K562 (cell line): Measurements from ENCODE around the gene DIPK1A. TPM values are rescaled to one million over a fixed set of nuclear protein-coding genes. Genes with fewer than 3 reads are reported as not detected.

ENCODE experiments used
- ERF ChIP-seq: fragments of 450-650 bp; formaldehyde crosslinking; IDR thresholded peaks from 2 replicates; pipeline ENCODE4 v1.4.0; 2020; ENCODE audit warnings: mild to moderate bottlenecking, mixed read lengths
- ETV6 ChIP-seq, 3 experiments: fragments of 150-350 bp in 1 of 3; sonication (generic) in 1 of 3; formaldehyde crosslinking in 1 of 3; IDR thresholded peaks; 2 replicates each; pipeline versions ENCODE4 v1.6.1 to v1.8.0; 2014 to 2022; ENCODE audit warnings: borderline replicate concordance in 2 of 3, low read depth in 2 of 3, antibody characterized with exemption in 1 of 3, low read length in 1 of 3, mild to moderate bottlenecking in 1 of 3, missing genetic modification reagents in 1 of 3
- GATA2 ChIP-seq: sonication (generic); formaldehyde crosslinking; IDR thresholded peaks from 2 replicates; pipeline ENCODE4 v1.4.0; 2020; ENCODE audit warnings: mild to moderate bottlenecking, missing genetic modification reagents
- HNRNPUL1 ChIP-seq: fragments of 200-400 bp; formaldehyde crosslinking; IDR thresholded peaks from 2 replicates; pipeline ENCODE4 v1.6.1; 2017; ENCODE audit warnings: low read length
- KLF10 ChIP-seq: fragments of 250-450 bp; sonication (Bioruptor Pico); IDR thresholded peaks from 2 replicates; pipeline ENCODE4 v1.6.1; 2021; ENCODE audit warnings: matching md5 sums
- MIER1 ChIP-seq: fragments of 450-650 bp; IDR thresholded peaks from 2 replicates; pipeline ENCODE4 v1.6.1; 2016; ENCODE audit warnings: antibody characterized with exemption, mild to moderate bottlenecking, low read depth
- POLR2AphosphoS2 ChIP-seq: IDR thresholded peaks from 2 replicates; pipeline ENCODE4 v1.6.1; 2012; ENCODE audit warnings: low read length, improper control_type of control experiment
- POLR2H ChIP-seq: IDR thresholded peaks from 2 replicates; pipeline ENCODE4 v1.6.1; 2016; ENCODE audit warnings: missing genetic modification characterization, low read depth, mild to moderate bottlenecking, control low read depth, missing compliant biosample characterization, moderate library complexity
- RBM17 ChIP-seq: fragments of 200-400 bp; formaldehyde crosslinking; IDR thresholded peaks from 2 replicates; pipeline ENCODE4 v1.6.1; 2017; ENCODE audit warnings: low read depth, mild to moderate bottlenecking, low read length, borderline replicate concordance
- SP1 ChIP-seq: sonication (generic); formaldehyde crosslinking; IDR thresholded peaks from 2 replicates; pipeline ENCODE4 v1.8.1; 2022; ENCODE audit warnings: mild to moderate bottlenecking, missing genetic modification reagents
- TAF1 ChIP-seq: IDR thresholded peaks from 2 replicates; pipeline ENCODE4 v1.6.1; 2011; ENCODE audit warnings: mild to moderate bottlenecking, low read length, moderate library complexity; ENCODE audit not compliant: insufficient read depth, control insufficient read depth, severe bottlenecking; ENCODE audit errors: extremely low read depth
- TAL1 ChIP-seq: fragments of 450-650 bp; IDR thresholded peaks from 2 replicates; pipeline ENCODE4 v1.6.1; 2016; ENCODE audit warnings: mild to moderate bottlenecking
- TBL1XR1 ChIP-seq, 2 experiments: IDR thresholded peaks; 2 replicates each; pipeline ENCODE4 v1.6.1; 2012; ENCODE audit warnings: improper control_type of control experiment in 2 of 2, low read length in 2 of 2, mild to moderate bottlenecking in 1 of 2
- THRAP3 ChIP-seq: fragments of 450-650 bp; IDR thresholded peaks from 2 replicates; pipeline ENCODE4 v1.6.1; 2016; ENCODE audit warnings: mild to moderate bottlenecking, inconsistent platforms, borderline replicate concordance
- TRIM24 ChIP-seq, 2 experiments: fragments of 450-650 bp; IDR thresholded peaks; 2 replicates each; pipeline ENCODE4 v1.6.1; 2016
- ZBTB17 ChIP-seq: fragments of 450-650 bp; formaldehyde crosslinking; IDR thresholded peaks from 2 replicates; pipeline ENCODE4 v1.4.0; 2020; ENCODE audit warnings: mild to moderate bottlenecking
- ZFP30 ChIP-seq: fragments of 250-450 bp; sonication (Bioruptor Pico); IDR thresholded peaks from 2 replicates; pipeline ENCODE4 v1.8.0; 2022; ENCODE audit warnings: moderate library complexity, mild to moderate bottlenecking, inconsistent platforms, borderline replicate concordance
- ZNF12 ChIP-seq: sonication (generic); formaldehyde crosslinking; IDR thresholded peaks from 2 replicates; pipeline ENCODE4 v1.4.0; 2020; ENCODE audit warnings: mild to moderate bottlenecking, missing genetic modification reagents
- ZNF140 ChIP-seq: fragments of 250-450 bp; sonication (Bioruptor Pico); IDR thresholded peaks from 2 replicates; pipeline ENCODE4 v1.8.0; 2021; ENCODE audit warnings: moderate library complexity, mild to moderate bottlenecking, inconsistent platforms
- ZNF347 ChIP-seq: fragments of 450-650 bp; formaldehyde crosslinking; IDR thresholded peaks from 2 replicates; pipeline ENCODE4 v1.4.0; 2020; ENCODE audit warnings: low read depth, mild to moderate bottlenecking, moderate library complexity
- ZNF561 ChIP-seq: fragments of 450-650 bp; formaldehyde crosslinking; conservative IDR thresholded peaks from 2 replicates; pipeline ENCODE4 v1.4.0; 2020; ENCODE audit warnings: mild to moderate bottlenecking, moderate library complexity
- ZNF780A ChIP-seq: fragments of 250-450 bp; sonication (Bioruptor Pico); IDR thresholded peaks from 2 replicates; pipeline ENCODE4 v1.5.0; 2021; ENCODE audit warnings: mild to moderate bottlenecking
- polyA plus RNA-seq, 8 experiments: library from polyadenylated mRNA; depleted of rRNA in 4 of 8; stranded (reverse) in 5 of 8; unstranded in 3 of 8; fragments of >200 nt; fragmentation: Nextera tagmentation in 2 of 8; fragmentation: Illumina TruSeq in 1 of 8; extraction: Ambion mirVana in 2 of 8; extraction: Trizol in 1 of 8; gene quantifications; 2 replicates each; pipeline versions ENCODE4 v1.2.1 to v1.2.3, GENCODE V29; 2011 to 2014; ENCODE audit warnings: inconsistent platforms in 1 of 8, missing spikeins in 1 of 8
- total RNA-seq, 7 experiments: library from RNA; depleted of rRNA in 6 of 7; stranded (reverse); fragments of >200 nt in 6 of 7; fragmentation: Illumina TruSeq in 2 of 7; extraction: Trizol in 2 of 7; gene quantifications; 2 replicates each; pipeline versions ENCODE4 v1.2.1 to v1.2.3, GENCODE V29; 2011 to 2021; ENCODE audit warnings: low replicate concordance in 1 of 7
- TF ChIP-seq, protein P1 (sequence below): IDR thresholded peaks from 3 replicates; pipeline ENCODE4 v1.6.1; 2011; ENCODE audit warnings: borderline replicate concordance, mild to moderate bottlenecking, moderate library complexity; ENCODE audit not compliant: insufficient read length; ENCODE audit errors: extremely low read depth
- TF ChIP-seq, protein P2 (sequence below): sonication (generic); formaldehyde crosslinking; IDR thresholded peaks from 2 replicates; pipeline ENCODE4 v1.8.0; 2022; ENCODE audit warnings: mild to moderate bottlenecking, missing genetic modification reagents, borderline replicate concordance

The DIPK1A gene
- total and polyA plus RNA-seq, 9 of the 15 experiments (the other 6 are each of a cell fraction or from before 2014, with no cell fraction given) = 0.54 to 2.5 (median 1.3) TPM

DNA sequence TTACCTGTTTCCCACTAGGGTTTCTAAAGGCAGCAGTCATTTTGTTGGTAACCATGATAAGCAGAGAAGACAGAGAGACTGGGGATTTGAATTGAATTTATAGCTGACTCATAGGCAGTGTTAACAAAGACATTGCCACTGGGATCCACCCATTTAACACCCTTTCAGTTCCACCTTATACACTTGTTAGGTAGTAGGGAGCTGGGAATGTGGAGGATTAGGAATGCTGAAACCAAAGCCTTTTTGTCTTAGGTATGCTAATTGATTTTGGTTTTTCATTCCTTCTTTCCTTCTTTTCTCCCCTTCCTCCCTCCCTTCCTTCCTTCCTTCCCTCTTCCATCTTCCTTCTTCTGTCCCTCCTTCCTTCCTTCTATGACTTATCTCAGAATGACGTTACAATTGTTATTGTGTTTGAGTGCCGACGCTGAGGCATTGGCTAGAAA is 168.9 kb downstream of the DIPK1A start (continued):
- TF ChIP-seq ZNF140 (CRISPR knock-in tag) = no peak
- TF ChIP-seq POLR2AphosphoS2 = no peak
- no peak for TF ChIP-seq RBM17
- no peak for TF ChIP-seq POLR2H (tag)
- no peak for TF ChIP-seq KLF10 (CRISPR knock-in tag)
- no peak for TF ChIP-seq ZBTB17 (CRISPR knock-in tag)
- no peak for TF ChIP-seq THRAP3
- TF ChIP-seq ZNF347 (CRISPR knock-in tag) = no peak
- TF ChIP-seq TAF1 = no peak
- no peak for TF ChIP-seq TAL1
- no peak for TF ChIP-seq GATA2 (CRISPR knock-in tag)
- TF ChIP-seq, protein P1, sequence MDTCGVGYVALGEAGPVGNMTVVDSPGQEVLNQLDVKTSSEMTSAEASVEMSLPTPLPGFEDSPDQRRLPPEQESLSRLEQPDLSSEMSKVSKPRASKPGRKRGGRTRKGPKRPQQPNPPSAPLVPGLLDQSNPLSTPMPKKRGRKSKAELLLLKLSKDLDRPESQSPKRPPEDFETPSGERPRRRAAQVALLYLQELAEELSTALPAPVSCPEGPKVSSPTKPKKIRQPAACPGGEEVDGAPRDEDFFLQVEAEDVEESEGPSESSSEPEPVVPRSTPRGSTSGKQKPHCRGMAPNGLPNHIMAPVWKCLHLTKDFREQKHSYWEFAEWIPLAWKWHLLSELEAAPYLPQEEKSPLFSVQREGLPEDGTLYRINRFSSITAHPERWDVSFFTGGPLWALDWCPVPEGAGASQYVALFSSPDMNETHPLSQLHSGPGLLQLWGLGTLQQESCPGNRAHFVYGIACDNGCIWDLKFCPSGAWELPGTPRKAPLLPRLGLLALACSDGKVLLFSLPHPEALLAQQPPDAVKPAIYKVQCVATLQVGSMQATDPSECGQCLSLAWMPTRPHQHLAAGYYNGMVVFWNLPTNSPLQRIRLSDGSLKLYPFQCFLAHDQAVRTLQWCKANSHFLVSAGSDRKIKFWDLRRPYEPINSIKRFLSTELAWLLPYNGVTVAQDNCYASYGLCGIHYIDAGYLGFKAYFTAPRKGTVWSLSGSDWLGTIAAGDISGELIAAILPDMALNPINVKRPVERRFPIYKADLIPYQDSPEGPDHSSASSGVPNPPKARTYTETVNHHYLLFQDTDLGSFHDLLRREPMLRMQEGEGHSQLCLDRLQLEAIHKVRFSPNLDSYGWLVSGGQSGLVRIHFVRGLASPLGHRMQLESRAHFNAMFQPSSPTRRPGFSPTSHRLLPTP = no peak
- TF ChIP-seq ERF = no peak
- TF ChIP-seq SP1 (CRISPR knock-in tag) = peak; percentile 64
- 0 out of 4 replicates have a peak, but pooled peaks have one; percentile 16 to 34 for TF ChIP-seq TRIM24 (IDR thresholded peaks at IDR 0.05)
- TF ChIP-seq ZNF12 (CRISPR knock-in tag) = no peak
- TF ChIP-seq ZFP30 (CRISPR knock-in tag) = no peak
- TF ChIP-seq MIER1 = no peak
- TF ChIP-seq HNRNPUL1 = no peak
- no peak for TF ChIP-seq ZNF561
- TF ChIP-seq ETV6 (IDR thresholded peaks at IDR 0.05; ENCODE audit: borderline replicate concordance in 1 of 2, low read depth in 2 of 2, low read length in 1 of 2) = 0 out of 4 replicates have a peak, but pooled peaks of 1 of the 2 experiments have one; percentile 21
- no peak for TF ChIP-seq ETV6 (CRISPR knock-in tag; IDR thresholded peaks at IDR 0.05; ENCODE audit: borderline replicate concordance)
- TF ChIP-seq TBL1XR1 (IDR thresholded peaks at IDR 0.05; ENCODE audit: low read length in 2 of 2) = peak in 1 of 2 experiments; percentile 40; a peak in 1 of 4 replicates
- TF ChIP-seq, protein P2, sequence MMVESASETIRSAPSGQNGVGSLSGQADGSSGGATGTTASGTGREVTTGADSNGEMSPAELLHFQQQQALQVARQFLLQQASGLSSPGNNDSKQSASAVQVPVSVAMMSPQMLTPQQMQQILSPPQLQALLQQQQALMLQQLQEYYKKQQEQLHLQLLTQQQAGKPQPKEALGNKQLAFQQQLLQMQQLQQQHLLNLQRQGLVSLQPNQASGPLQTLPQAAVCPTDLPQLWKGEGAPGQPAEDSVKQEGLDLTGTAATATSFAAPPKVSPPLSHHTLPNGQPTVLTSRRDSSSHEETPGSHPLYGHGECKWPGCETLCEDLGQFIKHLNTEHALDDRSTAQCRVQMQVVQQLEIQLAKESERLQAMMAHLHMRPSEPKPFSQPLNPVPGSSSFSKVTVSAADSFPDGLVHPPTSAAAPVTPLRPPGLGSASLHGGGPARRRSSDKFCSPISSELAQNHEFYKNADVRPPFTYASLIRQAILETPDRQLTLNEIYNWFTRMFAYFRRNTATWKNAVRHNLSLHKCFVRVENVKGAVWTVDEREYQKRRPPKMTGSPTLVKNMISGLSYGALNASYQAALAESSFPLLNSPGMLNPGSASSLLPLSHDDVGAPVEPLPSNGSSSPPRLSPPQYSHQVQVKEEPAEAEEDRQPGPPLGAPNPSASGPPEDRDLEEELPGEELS (CRISPR knock-in tag) = no peak
- TF ChIP-seq ZNF780A (CRISPR knock-in tag) = no peak
